Activated CD4-positive, alpha-beta memory T cell treated with anti-CD3 and anti-CD28 coated beads, Interleukin-2, amount 10 ng/mL, durations not matched to agents 7 days and 5 days (primary cell): ENCODE results near the gene NOL9. TPM values are rescaled to one million over a fixed set of nuclear protein-coding genes. Genes with fewer than 3 reads are reported as not detected.

Source experiments
- CTCF ChIA-PET: fragments of 350-600 bp; sonication (Branson Sonifier 250); formaldehyde crosslinking; loops from one replicate; lab custom pipeline; 2021; ENCODE audit warnings: antibody characterized with exemption, inconsistent platforms; lab: Charles Lee
- POLR2A ChIA-PET: fragments of 350-600 bp; sonication (Branson Sonifier 250); formaldehyde crosslinking; loops from one replicate; lab custom pipeline; 2021; ENCODE audit warnings: antibody characterized with exemption; lab: Charles Lee
- DNase-seq: peaks from one replicate; pipeline ENCODE4 v3.0.0-alpha.2; 2020
- H3K27ac Mint-ChIP-seq: one replicate; pipeline ENCODE4 v1.8.0; 2021; ENCODE audit warnings: mild to moderate bottlenecking, mixed read lengths
- H3K27me3 Mint-ChIP-seq: one replicate; pipeline ENCODE4 v1.8.0; 2021; ENCODE audit warnings: mixed read lengths
- H3K36me3 Mint-ChIP-seq: one replicate; pipeline ENCODE4 v1.8.0; 2021; ENCODE audit warnings: low read depth, mixed read lengths
- H3K4me1 Mint-ChIP-seq: one replicate; pipeline ENCODE4 v1.8.0; 2021; ENCODE audit warnings: mixed read lengths
- H3K4me3 Mint-ChIP-seq: one replicate; pipeline ENCODE4 v1.8.0; 2021; ENCODE audit warnings: mild to moderate bottlenecking, mixed read lengths
- H3K9me3 Mint-ChIP-seq: one replicate; pipeline ENCODE4 v1.8.0; 2021; ENCODE audit warnings: mixed read lengths
- total RNA-seq, 2 experiments: library from RNA; stranded (reverse); gene quantifications; one replicate each; pipeline ENCODE4 v1.2.3, GENCODE V29; 2021

The NOL9 gene
- total RNA-seq, 2 experiments from 2014 or later: 39.1 to 40.8 TPM

DNA sequence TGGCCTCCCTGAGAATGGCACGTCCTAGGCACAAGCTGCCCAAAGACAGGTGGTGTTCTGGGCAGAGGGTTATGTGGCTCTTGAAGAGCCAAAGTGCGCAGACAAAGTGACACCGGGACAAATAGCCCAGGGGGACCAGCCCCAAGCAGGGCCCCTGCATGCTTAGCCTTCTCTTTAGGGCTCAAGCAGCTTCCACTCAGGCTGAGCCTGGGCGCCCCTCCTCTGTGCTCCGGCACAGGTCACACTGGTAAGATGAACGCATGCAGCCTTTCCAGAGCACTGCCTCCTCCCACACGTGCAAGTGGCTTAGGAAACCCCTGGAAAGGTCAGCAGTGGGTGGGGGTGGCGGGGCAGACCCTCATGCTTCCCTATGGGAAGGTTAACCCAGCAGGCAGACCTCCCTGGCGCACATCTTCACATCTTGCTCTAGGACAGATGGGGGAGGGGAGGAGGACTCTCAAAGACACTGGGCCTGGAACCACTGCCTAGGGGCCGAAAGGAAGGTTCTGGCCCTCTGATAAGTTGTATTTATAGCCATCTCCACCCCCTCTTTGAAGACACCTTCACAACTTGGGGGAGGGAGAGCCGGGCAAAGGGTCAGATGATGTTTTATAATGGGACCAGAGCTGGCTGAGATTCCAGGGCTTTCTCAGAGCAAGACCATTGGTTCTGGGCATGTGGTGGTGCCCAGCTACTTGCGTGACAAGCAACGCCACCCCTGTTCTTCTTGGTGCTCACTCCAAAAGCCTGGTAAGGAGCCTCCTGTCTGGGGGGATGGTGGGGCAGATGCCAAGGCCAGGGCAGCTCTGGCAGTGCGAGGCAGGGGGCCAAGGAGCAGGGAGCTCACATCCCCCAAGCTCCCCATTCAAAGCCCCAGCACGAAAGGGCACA is 42.8 kb upstream of the NOL9 start:
- no peak for DNase-seq
- no peaks in the 10 kb centered on the region for H3K27me3 Mint-ChIP-seq
- H3K27ac Mint-ChIP-seq: no peak overlapping the region
- ChIA-PET POLR2A (interaction anchor here (1.8 to 7.8 kb wide), 2 partner anchors 17 to 43 kb away, joined by 8 to 94 read pairs; partner anchors contain the start of genes NOL9, TAS1R1 and ZBTB48), CTCF (interaction anchor here (1.0 kb wide), 1 partner anchor 49 kb away, joined by 3 read pairs; no protein-coding TSS in a partner anchor)
- H3K4me1 Mint-ChIP-seq: peaks cover 45% of the 10 kb centered on the region
- no peak overlapping the region for H3K4me3 Mint-ChIP-seq
- H3K9me3 Mint-ChIP-seq: no peaks in the 10 kb centered on the region
- H3K36me3 Mint-ChIP-seq: peaks cover 69% of the 10 kb centered on the region

DNA sequence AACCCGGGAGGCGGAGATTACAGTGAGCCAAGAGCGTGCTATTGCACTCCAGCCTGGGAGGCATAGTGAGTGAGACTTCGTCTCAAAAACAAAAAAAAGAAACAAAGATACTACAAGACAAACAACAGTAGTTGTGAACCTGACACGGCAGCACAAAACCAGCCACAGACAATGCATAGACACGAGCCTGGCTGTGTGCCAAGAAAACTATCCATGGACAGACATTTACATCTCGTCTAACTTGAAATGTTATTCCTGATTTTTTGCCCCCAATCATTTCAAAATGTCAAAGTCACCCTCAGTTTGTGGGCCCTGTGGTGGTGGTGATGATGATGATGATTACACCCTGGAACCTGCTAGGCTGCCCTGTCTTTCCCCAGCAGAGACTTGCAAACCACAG is 42.0 kb upstream of the NOL9 start:
- Mint-ChIP-seq H3K4me1 (peaks cover 52% of the 10 kb centered on the region), H3K4me3 (no peak overlapping the region), H3K36me3 (peaks cover 69% of the 10 kb centered on the region), H3K27ac (peak overlapping the region; percentile 47), H3K9me3 (no peaks in the 10 kb centered on the region), H3K27me3 (no peaks in the 10 kb centered on the region)
- no peak for DNase-seq
- ChIA-PET POLR2A (no interaction called here), CTCF (no interaction called here)

DNA sequence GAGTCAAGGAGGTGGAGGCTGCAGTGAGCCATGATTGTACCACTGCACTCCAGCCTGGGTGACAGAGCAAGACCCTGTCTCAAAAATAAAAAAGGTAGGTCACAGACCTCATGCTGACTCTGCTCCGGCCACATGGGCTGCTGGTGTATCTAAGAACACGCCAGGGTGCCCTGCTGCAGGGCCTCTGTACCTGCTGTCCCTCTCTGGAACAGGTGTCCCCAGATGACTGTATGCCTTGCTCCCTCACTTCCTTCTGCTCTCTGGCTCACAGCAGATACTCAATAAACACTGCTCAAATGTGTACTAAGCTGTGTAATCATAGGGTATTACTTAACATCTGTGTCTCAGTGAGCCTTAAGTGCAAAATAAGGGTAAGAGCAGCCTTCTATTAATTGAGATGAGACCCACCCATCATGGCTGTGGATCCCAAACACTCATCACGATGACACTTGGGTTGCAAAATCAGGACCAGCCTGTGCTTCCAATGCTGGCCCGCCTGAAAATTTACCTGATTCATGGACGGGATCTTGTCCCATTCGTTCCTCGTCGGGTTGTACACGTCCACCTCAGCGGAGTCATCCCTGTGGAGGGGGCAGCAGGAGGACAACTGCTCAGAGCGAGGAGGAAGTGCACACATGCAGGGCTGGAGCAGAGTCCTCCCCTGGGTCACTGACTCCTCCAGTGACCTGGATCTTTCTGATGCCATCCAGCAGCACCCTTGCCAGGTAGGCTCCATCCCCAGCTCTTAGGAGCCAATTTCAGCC is 40.8 kb upstream of the NOL9 start:
- CTCF ChIA-PET: no interaction called here
- POLR2A ChIA-PET: no interaction called here
- Mint-ChIP-seq H3K4me1 (peaks cover 54% of the 10 kb centered on the region), H3K4me3 (no peak overlapping the region), H3K27ac (peak overlapping the region; percentile 36), H3K9me3 (no peaks in the 10 kb centered on the region), H3K27me3 (no peaks in the 10 kb centered on the region), H3K36me3 (peaks cover 64% of the 10 kb centered on the region)
- no peak for DNase-seq

DNA sequence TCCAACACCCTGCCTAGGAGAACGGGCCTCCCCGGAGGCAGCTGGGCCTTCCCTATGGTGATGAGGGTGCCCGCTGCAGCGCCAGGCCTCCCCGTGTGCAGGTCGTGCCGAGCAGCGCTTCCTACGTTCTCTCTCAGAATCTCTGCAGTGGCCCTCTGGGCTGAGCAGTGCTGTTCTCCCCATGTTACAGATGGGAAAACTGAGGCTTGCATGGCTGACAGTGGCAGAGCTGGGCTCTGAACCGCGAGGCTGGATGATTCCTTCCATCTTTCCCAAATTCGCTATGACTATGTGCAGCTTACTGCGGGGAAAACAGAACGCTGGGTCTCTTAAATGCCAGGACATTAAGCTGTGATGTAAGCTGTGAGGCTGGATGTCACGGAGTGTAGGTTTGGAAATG is 39.5 kb upstream of the NOL9 start:
- no peak overlapping the region for H3K27ac Mint-ChIP-seq

DNA sequence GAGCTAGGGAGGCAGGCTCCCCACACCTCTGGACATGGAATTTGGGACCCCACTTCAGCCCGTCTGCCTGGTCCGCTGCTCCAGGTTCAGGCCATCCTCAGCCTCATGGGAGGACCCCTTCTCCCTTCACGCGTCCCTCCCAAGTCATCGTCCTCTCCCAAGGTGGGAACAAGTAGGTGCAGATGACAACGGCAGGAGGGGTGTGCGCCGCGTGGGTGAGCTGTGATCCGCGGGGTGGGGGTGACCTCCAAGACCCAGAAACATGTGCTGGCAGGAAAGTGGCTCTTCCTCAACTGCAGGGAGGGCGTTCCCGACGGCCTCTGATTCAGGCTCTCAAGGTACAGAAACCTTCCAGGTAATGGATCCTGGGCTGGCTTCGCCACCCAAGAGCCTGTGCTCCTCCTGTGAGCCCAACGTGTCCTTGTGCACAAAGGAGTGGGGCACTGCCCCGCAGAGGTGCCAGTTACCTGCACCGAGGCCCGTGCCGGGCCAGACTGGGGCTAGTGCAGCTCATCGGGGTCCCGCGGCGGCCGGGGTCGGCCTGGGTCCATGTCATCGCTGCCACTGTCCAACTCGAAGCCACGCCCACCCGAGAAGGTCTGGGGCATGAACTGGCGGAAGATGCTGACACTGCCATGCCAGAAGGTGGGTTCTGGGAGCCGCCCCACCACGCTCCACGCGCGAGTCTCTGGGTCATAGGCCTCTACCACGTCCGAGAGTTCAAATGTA is 38.7 kb upstream of the NOL9 start:
- Mint-ChIP-seq H3K27ac (no peak overlapping the region), H3K27me3 (no peaks in the 10 kb centered on the region), H3K36me3 (peaks cover 56% of the 10 kb centered on the region), H3K4me1 (peaks cover 39% of the 10 kb centered on the region), H3K4me3 (no peak overlapping the region), H3K9me3 (no peaks in the 10 kb centered on the region)
- no peak for DNase-seq
- CTCF ChIA-PET: no interaction called here
- POLR2A ChIA-PET: interaction anchor here (0.5 to 2.3 kb wide), 2 partner anchors 11 to 13 kb away, joined by 3 to 7 read pairs; partner anchors contain the start of gene ZBTB48

More for the DNA sequence above, 39.5 kb upstream of the NOL9 start:
- H3K36me3 Mint-ChIP-seq: peaks cover 59% of the 10 kb centered on the region
- peaks cover 42% of the 10 kb centered on the region for H3K4me1 Mint-ChIP-seq
- ChIA-PET CTCF (no interaction called here), POLR2A (no interaction called here)
- no peak overlapping the region for H3K4me3 Mint-ChIP-seq
- no peaks in the 10 kb centered on the region for H3K27me3 Mint-ChIP-seq
- no peaks in the 10 kb centered on the region for H3K9me3 Mint-ChIP-seq
- no peak for DNase-seq

DNA sequence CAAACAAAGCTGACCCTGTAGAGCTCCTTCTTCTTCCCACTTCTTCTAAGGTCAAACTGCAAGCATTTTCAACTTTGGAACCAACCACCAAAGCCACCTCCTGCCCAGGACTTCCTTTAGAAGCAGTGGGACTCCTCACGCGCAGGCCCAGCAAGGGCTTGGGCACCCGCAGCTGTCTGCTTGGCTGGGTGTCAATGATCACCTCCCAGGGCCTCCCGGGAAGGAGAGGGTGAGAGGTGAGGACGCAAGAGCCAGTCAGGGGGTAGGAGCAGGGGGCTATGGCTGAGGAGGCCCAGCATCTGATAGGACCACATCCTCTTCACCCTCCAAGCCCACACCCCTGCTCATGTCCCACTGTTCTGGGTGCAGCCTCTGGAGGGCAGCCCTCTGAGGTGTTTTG is 38.1 kb upstream of the NOL9 start:
- ChIA-PET POLR2A (interaction anchor here (0.5 to 2.3 kb wide), 3 partner anchors 11 to 13 kb away, joined by 3 to 10 read pairs (median 7); partner anchors contain the start of gene ZBTB48), CTCF (no interaction called here)
- Mint-ChIP-seq H3K4me1 (peaks cover 35% of the 10 kb centered on the region), H3K36me3 (peaks cover 53% of the 10 kb centered on the region), H3K27me3 (no peaks in the 10 kb centered on the region), H3K9me3 (no peaks in the 10 kb centered on the region), H3K27ac (peak overlapping the region; percentile 9), H3K4me3 (no peak overlapping the region)
- DNase-seq: no peak

DNA sequence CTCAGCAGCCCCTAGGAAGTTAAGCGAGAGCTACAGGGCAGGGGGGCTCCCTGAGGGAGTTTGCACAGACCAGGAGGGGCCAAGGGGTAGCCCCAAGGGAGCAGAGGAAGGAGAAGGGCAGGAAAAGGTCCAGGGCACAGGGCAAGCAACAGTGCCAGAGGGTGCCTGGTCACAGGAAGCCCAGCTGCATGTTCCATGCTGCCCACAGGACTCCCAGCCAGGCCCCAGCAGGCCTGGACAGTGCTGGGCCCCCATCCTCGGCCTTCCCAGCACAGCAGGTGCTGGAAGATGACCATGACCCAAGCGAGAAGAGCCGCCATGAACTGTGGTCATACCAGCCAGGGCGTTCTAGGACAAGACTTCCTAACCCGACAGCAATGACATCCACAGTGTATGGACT is 37.3 kb upstream of the NOL9 start:
- POLR2A ChIA-PET: interaction anchor here (1.9 to 2.3 kb wide), 2 partner anchors 10 to 12 kb away, joined by 7 to 10 read pairs; no protein-coding TSS in a partner anchor
- no peak overlapping the region for H3K27ac Mint-ChIP-seq
- H3K36me3 Mint-ChIP-seq: peaks cover 49% of the 10 kb centered on the region
- CTCF ChIA-PET: interaction anchor here (1.3 kb wide), 1 partner anchor 10 kb away, joined by 4 read pairs; no protein-coding TSS in a partner anchor
- no peak overlapping the region for H3K4me3 Mint-ChIP-seq
- H3K4me1 Mint-ChIP-seq: peaks cover 33% of the 10 kb centered on the region
- no peak for DNase-seq
- no peaks in the 10 kb centered on the region for H3K27me3 Mint-ChIP-seq
- no peaks in the 10 kb centered on the region for H3K9me3 Mint-ChIP-seq

DNA sequence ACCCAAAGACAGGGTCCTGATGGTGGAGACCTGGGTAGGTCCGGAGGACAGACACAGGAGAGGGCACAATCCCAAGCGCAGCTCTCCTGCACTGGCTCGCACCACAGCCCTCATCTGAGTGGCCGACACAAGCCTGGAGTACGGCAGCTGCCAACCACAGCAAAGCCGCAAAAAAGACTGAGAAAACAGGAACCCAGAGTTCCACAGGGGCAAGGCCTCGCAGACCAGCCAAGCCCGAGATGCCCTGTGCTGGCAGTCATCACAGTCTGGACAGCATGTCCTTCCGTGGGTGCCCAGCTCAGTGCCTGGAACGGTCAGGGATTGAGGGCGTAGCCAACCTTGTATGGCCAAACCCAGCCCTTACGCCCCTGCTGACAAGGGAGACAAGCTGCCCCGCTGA is 36.9 kb upstream of the NOL9 start:
- peak; percentile 28 for DNase-seq
- ChIA-PET CTCF (interaction anchor here (1.3 kb wide), 1 partner anchor 11 kb away, joined by 4 read pairs; no protein-coding TSS in a partner anchor), POLR2A (interaction anchor here (1.9 to 2.3 kb wide), 2 partner anchors 9 to 12 kb away, joined by 7 to 10 read pairs; no protein-coding TSS in a partner anchor)
- peaks cover 29% of the 10 kb centered on the region for H3K4me1 Mint-ChIP-seq
- peak overlapping the region; percentile 16 for H3K27ac Mint-ChIP-seq
- peaks cover 46% of the 10 kb centered on the region for H3K36me3 Mint-ChIP-seq
- H3K27me3 Mint-ChIP-seq: no peaks in the 10 kb centered on the region
- no peak overlapping the region for H3K4me3 Mint-ChIP-seq
- H3K9me3 Mint-ChIP-seq: no peaks in the 10 kb centered on the region

DNA sequence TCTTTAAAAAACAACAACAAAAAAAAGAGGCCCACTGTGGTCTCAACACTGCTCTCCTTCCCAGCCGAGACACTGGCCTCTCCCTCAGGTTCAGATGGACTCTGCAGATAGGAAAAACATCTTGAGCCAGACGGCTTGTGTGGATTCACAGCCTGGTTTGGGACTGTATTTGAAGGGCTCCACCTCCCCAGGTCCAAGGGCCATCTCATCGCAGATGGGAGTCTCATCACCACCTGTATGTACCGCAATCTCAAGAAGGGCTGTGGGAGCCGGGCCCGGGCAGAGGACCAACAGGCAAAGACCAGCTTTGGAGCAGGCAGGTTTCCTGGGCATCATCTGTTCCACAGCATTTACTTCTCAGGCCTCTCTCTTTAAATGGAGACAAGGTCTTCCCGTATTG is 35.7 kb upstream of the NOL9 start:
- peaks cover 34% of the 10 kb centered on the region for H3K36me3 Mint-ChIP-seq
- no peak overlapping the region for H3K4me3 Mint-ChIP-seq
- H3K27me3 Mint-ChIP-seq: no peaks in the 10 kb centered on the region
- peak overlapping the region; percentile 31 for H3K27ac Mint-ChIP-seq
- DNase-seq: no peak
- CTCF ChIA-PET: interaction anchor here (0.9 kb wide), 1 partner anchor 10 kb away, joined by 4 read pairs; no protein-coding TSS in a partner anchor
- no peaks in the 10 kb centered on the region for H3K9me3 Mint-ChIP-seq
- POLR2A ChIA-PET: interaction anchor here (1.4 to 2.4 kb wide), 3 partner anchors 10 to 12 kb away, joined by 6 to 10 read pairs (median 7); partner anchors contain the start of gene ZBTB48
- H3K4me1 Mint-ChIP-seq: peaks cover 23% of the 10 kb centered on the region

DNA sequence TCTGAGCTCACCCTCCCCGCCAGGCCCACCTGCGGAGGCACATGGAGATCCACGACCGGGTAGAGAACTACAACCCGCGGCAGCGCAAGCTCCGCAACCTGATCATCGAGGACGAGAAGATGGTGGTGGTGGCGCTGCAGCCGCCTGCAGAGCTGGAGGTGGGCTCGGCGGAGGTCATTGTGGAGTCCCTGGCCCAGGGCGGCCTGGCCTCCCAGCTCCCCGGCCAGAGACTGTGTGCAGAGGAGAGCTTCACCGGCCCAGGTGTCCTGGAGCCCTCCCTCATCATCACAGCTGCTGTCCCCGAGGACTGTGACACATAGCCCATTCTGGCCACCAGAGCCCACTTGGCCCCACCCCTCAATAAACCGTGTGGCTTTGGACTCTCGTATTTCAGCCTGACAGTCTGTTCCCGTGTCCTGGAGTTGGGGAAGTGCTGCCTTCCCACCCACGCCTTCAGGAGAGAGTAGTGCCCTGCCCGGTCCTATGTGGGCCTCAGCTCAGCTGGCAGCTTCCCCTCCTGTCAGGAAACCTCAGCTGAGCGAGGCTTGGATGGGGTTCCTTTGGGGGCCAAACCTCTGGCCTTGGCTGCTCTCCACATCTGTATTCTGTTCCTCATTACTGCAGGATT is 34.7 kb upstream of the NOL9 start:
- POLR2A ChIA-PET: interaction anchor here (1.1 to 2.4 kb wide), 4 partner anchors 9 to 13 kb away, joined by 4 to 10 read pairs (median 6); partner anchors contain the start of gene ZBTB48
- no peak for DNase-seq
- Mint-ChIP-seq H3K36me3 (peaks cover 25% of the 10 kb centered on the region), H3K27ac (no peak overlapping the region), H3K27me3 (no peaks in the 10 kb centered on the region), H3K9me3 (no peaks in the 10 kb centered on the region), H3K4me1 (peaks cover 32% of the 10 kb centered on the region), H3K4me3 (no peak overlapping the region)
- CTCF ChIA-PET: interaction anchor here (0.9 kb wide), 1 partner anchor 11 kb away, joined by 4 read pairs; no protein-coding TSS in a partner anchor

DNA sequence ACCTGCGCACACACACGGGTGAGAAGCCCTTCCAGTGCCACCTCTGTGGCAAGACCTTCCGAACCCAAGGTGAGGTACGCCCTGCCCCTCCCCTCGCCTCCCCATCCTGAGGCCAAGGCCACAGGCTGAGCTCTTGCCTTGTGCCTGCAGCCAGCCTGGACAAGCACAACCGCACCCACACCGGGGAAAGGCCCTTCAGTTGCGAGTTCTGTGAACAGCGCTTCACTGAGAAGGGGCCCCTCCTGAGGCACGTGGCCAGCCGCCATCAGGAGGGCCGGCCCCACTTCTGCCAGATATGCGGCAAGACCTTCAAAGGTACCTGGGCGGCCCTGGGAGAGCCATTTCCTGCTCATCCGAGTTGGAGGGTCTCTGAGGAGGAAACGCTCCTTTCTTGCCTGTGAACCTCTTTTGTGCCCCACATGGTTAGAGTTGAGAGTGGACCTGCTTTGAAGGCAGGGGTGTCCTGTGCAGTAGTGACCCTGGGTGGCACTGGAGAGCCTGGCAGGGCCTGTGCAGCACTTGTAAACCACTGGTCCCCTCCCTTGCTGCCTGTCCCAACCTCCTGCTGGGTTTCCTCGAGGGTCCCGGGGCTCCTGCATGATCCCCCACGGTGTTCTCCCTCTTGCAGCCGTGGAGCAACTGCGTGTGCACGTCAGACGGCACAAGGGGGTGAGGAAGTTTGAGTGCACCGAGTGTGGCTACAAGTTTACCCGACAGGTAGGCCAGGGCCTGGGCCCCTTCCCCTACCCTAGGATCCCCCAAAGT is 34.0 kb upstream of the NOL9 start:
- Mint-ChIP-seq H3K4me1 (peaks cover 29% of the 10 kb centered on the region), H3K4me3 (no peak overlapping the region), H3K27ac (no peak overlapping the region), H3K27me3 (no peaks in the 10 kb centered on the region), H3K36me3 (peaks cover 22% of the 10 kb centered on the region), H3K9me3 (no peaks in the 10 kb centered on the region)
- no peak for DNase-seq
- ChIA-PET CTCF (no interaction called here), POLR2A (interaction anchor here (1.1 to 2.4 kb wide), 4 partner anchors 8 to 13 kb away, joined by 4 to 10 read pairs (median 6); partner anchors contain the start of gene ZBTB48)
